ENCODE data around the gene MIGA2. TPM values are rescaled to one million over a fixed set of nuclear protein-coding genes. Genes with fewer than 3 reads are reported as not detected.

Gene MIGA2
- total and polyA plus RNA-seq, 2 of the 8 experiments (the other 6 are each of a cell fraction or from before 2014, with no cell fraction given): 24.6 to 39.0 TPM

GRCh38 chr9:129069862-129070641 lies 33.6 kb downstream of the MIGA2 start:
- FAIRE-seq: no peak
- no peak overlapping the region for H3K9ac ChIP-seq (replicated peaks in 1 of 4; ENCODE audit: extremely low read depth in 1 of 4, low read depth in 3 of 4, low read length in 3 of 4)
- H3K9me3 ChIP-seq (ENCODE audit: insufficient read depth in 2 of 2, low read depth in 1 of 2, low read length in 1 of 2): no peaks in the 10 kb centered on the region
- TF ChIP-seq SP2 (IDR thresholded peaks at IDR 0.05; ENCODE audit: low read length) (no peak), SP1 (IDR thresholded peaks at IDR 0.05; ENCODE audit: low read depth, low read length) (no peak), EZH2 (IDR thresholded peaks at IDR 0.05; ENCODE audit: low read depth, low read length, severe bottlenecking) (no peak), TCF12 (IDR thresholded peaks at IDR 0.05; ENCODE audit: low read depth, low read length) (no peak), POU5F1 (IDR thresholded peaks at IDR 0.05; ENCODE audit: low read depth, low read length) (no peak), CBX8 (IDR thresholded peaks at IDR 0.05; ENCODE audit: borderline replicate concordance, low read depth, low read length) (no peak), POLR2A (IDR thresholded peaks at IDR 0.05; ENCODE audit: control extremely low read depth in 1 of 2, low read depth in 2 of 2, low read length in 2 of 2) (no peak)
- TF ChIP-seq, protein P1, sequence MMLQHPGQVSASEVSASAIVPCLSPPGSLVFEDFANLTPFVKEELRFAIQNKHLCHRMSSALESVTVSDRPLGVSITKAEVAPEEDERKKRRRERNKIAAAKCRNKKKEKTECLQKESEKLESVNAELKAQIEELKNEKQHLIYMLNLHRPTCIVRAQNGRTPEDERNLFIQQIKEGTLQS (IDR thresholded peaks at IDR 0.05; ENCODE audit: insufficient read depth, low read depth, low read length): no peak

More at GRCh38 chr9:129069862-129070641, 33.6 kb downstream of the MIGA2 start:
- Histone ChIP-seq H3K79me2 (ENCODE audit: control insufficient read depth in 1 of 2, insufficient read depth in 2 of 2, low read length in 2 of 2) (no peaks in the 10 kb centered on the region), H2BK120ac (replicated peaks; ENCODE audit: low read depth, low read length) (no peak overlapping the region), H3K23me2 (ENCODE audit: low read depth, low read length) (no peaks in the 10 kb centered on the region), H3K23ac (ENCODE audit: insufficient read length) (no peak overlapping the region), H3K4me3 (ENCODE audit: extremely low read depth in 1 of 4, insufficient read depth in 2 of 4, low read depth in 3 of 4, low read length in 4 of 4) (no peak overlapping the region), H2BK20ac (ENCODE audit: low read length) (no peak overlapping the region), H4K91ac (replicated peaks; ENCODE audit: insufficient read length, low read length) (no peak overlapping the region), H3K56ac (replicated peaks; ENCODE audit: insufficient read length, low read depth, low read length) (no peak overlapping the region), H4K8ac (ENCODE audit: extremely low read depth, insufficient read depth, low read length) (no peak overlapping the region), H2AFZ (ENCODE audit: low read length) (no peak overlapping the region), H2BK12ac (ENCODE audit: low read depth, low read length) (no peak overlapping the region; the same call in 1 of the 2 replicates), H2BK15ac (ENCODE audit: low read length) (no peak overlapping the region), H3K18ac (ENCODE audit: extremely low read depth, low read length) (no peak overlapping the region), H2AK5ac (ENCODE audit: low read depth, low read length) (0 out of 2 replicates have a peak overlapping the region, but pooled peaks have one; percentile 13), H3K27me3 (replicated peaks in 1 of 4; ENCODE audit: control insufficient read depth in 3 of 4, extremely low read depth in 1 of 4, insufficient read depth in 3 of 4, low read length in 3 of 4) (no peaks in the 10 kb centered on the region), H3K79me1 (ENCODE audit: low read depth, low read length) (no peaks in the 10 kb centered on the region), H3K36me3 (ENCODE audit: control insufficient read depth in 2 of 4, insufficient read depth in 4 of 4, low read length in 3 of 4) (peaks cover 0 to 19% (median 11%) of the 10 kb centered on the region in 4 experiments; a peak in 6 of 8 replicates), H4K5ac (ENCODE audit: insufficient read length, low read depth, low read length) (no peak overlapping the region), H2BK5ac (ENCODE audit: low read depth, low read length) (peak overlapping the region; percentile 75; the same call in 1 of the 2 replicates), H3K4me1 (replicated peaks in 1 of 4; ENCODE audit: control insufficient read depth in 3 of 4, insufficient read depth in 4 of 4, low read length in 3 of 4) (peaks cover 6 to 19% (median 17%) of the 10 kb centered on the region in 4 experiments), H3K14ac (ENCODE audit: insufficient read length) (no peak overlapping the region), H3K4ac (replicated peaks; ENCODE audit: insufficient read length, low read depth, low read length) (no peak overlapping the region), H3K27ac (ENCODE audit: low read depth, low read length) (no peak overlapping the region), H4K20me1 (replicated peaks in 1 of 2; ENCODE audit: control insufficient read depth in 1 of 2, insufficient read depth in 2 of 2, low read length in 2 of 2) (peaks cover 1 to 3% of the 10 kb centered on the region in 2 experiments), H3K4me2 (ENCODE audit: insufficient read depth in 1 of 2, low read depth in 2 of 2, low read length in 2 of 2) (no peak overlapping the region)
- no peak for DNase-seq (ENCODE audit: low read depth in 1 of 2, low spot score in 2 of 2)
- WGBS, 2 experiments (ENCODE audit: extremely low coverage in 1 of 2, insufficient coverage in 1 of 2, insufficient read length in 1 of 2, insufficient replicate concordance in 2 of 2, low coverage in 1 of 2, low lambda C conversion rate in 2 of 2, missing lambda C conversion rate in 1 of 2): 98% methylated on average over 25 of the region's 26 CpGs; no CpG with 5 or more reads in 1 of the 2 experiments
- ChIA-PET POLR2A (ENCODE audit: partially characterized antibody) (interaction anchor here (0.6 to 1.5 kb wide), 4 partner anchors 10 to 250 kb away, joined by 3 to 4 read pairs (median 3); partner anchors contain the start of gene DOLPP1), CTCF (ENCODE audit: partially characterized antibody) (interaction anchor here (0.6 to 1.4 kb wide), 2 partner anchors 16 to 113 kb away, joined by 3 to 6 read pairs; no protein-coding TSS in a partner anchor)

Measured in H1 (cell line).